Pancreas (tissue), 10 donors: Measurements from ENCODE around the gene TFAP2A. TPM values are rescaled to one million over a fixed set of nuclear protein-coding genes. Genes with fewer than 3 reads are reported as not detected.

Source experiments
- ATAC-seq, 4 donors: fragments of 200-7000 bp; cut with Tn5 transposase; one replicate each; pipeline versions ENCODE4 v1.8.0 to v1.9.1; 2020; ENCODE audit warnings: mild to moderate bottlenecking in 4 of 4, moderate library complexity in 4 of 4
- DNase-seq, 6 donors: peaks; one replicate each; pipeline ENCODE4 v3.0.0-alpha.2; 2020
- FAIRE-seq: peaks from 2 replicates; lab custom pipeline; 2012; peaks lifted over from hg19 to GRCh38; lab: Jason Lieb, UNC
- H3K27ac ChIP-seq, 4 donors: fragments of 200-600 bp; sonication (generic); 1 replicate in 3 of 4; 2 replicates in 1 of 4; pipeline versions ENCODE4 v1.5.0 to v1.8.0; 2020
- H3K27me3 ChIP-seq, 4 donors: fragments of 200-600 bp; one replicate each; pipeline ENCODE4 v1.8.0; 2021
- H3K36me3 ChIP-seq, 3 donors: fragments of 200-600 bp; sonication (generic) in 1 of 3; one replicate each; pipeline versions ENCODE4 v1.5.0 to v1.8.0; 2020 to 2021
- H3K4me1 ChIP-seq, 3 donors: fragments of 200-600 bp; one replicate each; pipeline ENCODE4 v1.8.0; 2021
- H3K4me3 ChIP-seq, 4 donors: fragments of 200-600 bp; sonication (generic) in 2 of 4; one replicate each; pipeline versions ENCODE4 v1.5.0 to v1.8.0; 2020 to 2021
- H3K9me3 ChIP-seq, 4 donors: fragments of 200-600 bp; one replicate each; pipeline ENCODE4 v1.8.0; 2021
- WGBS, 2 donors: extraction: QIAGEN DNeasy Blood & Tissue Kit; methylation state at CpG; one replicate each; pipeline ENCODE4 v1.1.7; 2013; 5-methylcytosine and 5-hydroxymethylcytosine counted together
- intact Hi-C, 3 donors: fragments of 100-400 bp; cut with DNase I; formaldehyde crosslinking; loops; one replicate each; pipeline versions ENCODE4 v1.11.1 to v1.14.2; 2022
- polyA plus RNA-seq, 2 donors: library from polyadenylated mRNA; stranded (reverse); fragments of 200-250 nt; gene quantifications; one replicate each; pipeline ENCODE4 v1.2.3, GENCODE V29; 2013
- total RNA-seq, 6 donors: library from RNA; stranded (reverse); fragmentation: NEBNext Ultra II Directional in 4 of 6; extraction: Animal tissue kit (Norgen Biotek cat#: 25700) in 4 of 6; gene quantifications; one replicate each; pipeline versions ENCODE4 v1.2.1 to v1.2.4, GENCODE V29; 2021 to 2023
- TF ChIP-seq, protein P1 (sequence below), 4 donors: fragments of 200-600 bp; sonication (generic) in 3 of 4; IDR thresholded peaks; one replicate each; pipeline versions ENCODE4 v1.5.0 to v1.8.0; 2021; ENCODE audit warnings: antibody characterized with exemption in 4 of 4
- donor health status: healthy with polysubstance abuse.
- donor health status: DM: no; HTN: no; CAD: no; lungs with moderate emphysema.
- donor health status: DM: no; HTN: no; CAD: no.
- donor health status: control.
- donor health status: control.
- donor health status: Bipolar disorder and iron deficiency.
- donor health status: DM: yes; HTN: yes; CAD: no.
- donor health status: DM: no; HTN: no; CAD: no.
- donor health status: DM: no; HTN: no; CAD: no.
- donor health status: DM: yes; HTN: yes; CAD: no.

Gene TFAP2A
- total and polyA plus RNA-seq, 8 donors = 0.12 to 1.3 (median 0.23) TPM

DNA sequence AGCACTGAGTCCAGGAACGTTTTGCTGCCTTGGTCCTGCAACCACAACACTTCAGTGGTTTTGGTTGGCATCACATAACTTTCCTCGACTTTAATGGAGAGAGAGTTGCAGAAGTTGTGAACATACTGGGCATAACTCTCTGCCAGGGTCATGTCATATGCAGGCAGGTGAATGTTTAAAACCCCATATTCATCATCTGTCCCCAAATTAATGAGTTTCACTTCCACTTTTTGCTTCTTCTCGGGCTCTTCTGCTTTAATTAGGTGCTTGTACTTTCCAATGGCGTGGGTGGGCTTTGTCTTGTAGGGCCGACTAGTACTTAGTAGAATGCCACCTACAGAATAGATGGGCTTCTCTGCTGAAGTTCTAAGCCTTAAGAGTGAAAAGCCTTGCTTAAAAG is 45.2 kb upstream of the TFAP2A start:
- intact Hi-C loops = no loop called here
- Histone ChIP-seq H3K9me3 (no peaks in the 10 kb centered on the region), H3K4me3 (no peak overlapping the region), H3K27me3 (no peaks in the 10 kb centered on the region), H3K36me3 (no peaks in the 10 kb centered on the region), H3K4me1 (no peaks in the 10 kb centered on the region), H3K27ac (no peak overlapping the region)
- ATAC-seq = no peak
- 39 to 56% methylated on average over 5 of the region's 5 CpGs for WGBS, 2 donors
- TF ChIP-seq, protein P1, sequence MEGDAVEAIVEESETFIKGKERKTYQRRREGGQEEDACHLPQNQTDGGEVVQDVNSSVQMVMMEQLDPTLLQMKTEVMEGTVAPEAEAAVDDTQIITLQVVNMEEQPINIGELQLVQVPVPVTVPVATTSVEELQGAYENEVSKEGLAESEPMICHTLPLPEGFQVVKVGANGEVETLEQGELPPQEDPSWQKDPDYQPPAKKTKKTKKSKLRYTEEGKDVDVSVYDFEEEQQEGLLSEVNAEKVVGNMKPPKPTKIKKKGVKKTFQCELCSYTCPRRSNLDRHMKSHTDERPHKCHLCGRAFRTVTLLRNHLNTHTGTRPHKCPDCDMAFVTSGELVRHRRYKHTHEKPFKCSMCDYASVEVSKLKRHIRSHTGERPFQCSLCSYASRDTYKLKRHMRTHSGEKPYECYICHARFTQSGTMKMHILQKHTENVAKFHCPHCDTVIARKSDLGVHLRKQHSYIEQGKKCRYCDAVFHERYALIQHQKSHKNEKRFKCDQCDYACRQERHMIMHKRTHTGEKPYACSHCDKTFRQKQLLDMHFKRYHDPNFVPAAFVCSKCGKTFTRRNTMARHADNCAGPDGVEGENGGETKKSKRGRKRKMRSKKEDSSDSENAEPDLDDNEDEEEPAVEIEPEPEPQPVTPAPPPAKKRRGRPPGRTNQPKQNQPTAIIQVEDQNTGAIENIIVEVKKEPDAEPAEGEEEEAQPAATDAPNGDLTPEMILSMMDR (IDR thresholded peaks at IDR 0.05) = no peak
- no peak for DNase-seq
- FAIRE-seq = no peak

DNA sequence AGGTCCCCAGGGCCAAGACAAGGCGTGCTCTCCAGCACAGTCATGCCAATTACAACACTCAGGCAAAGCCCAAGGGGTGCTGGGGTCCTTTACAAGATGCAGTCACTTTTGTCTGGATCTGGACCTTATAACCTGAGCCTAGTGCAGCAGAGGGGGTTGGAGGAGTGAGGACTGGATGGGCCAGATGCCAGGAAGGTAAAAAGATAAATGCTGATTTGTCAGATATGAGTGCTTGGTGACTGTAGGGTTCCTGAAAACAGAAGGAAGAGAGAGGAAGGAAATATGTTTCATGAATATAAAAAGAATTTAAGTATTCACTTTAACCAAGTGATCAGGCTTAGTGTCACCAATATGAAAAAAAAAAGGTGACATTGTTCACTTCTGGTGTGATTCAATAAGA is 43.4 kb upstream of the TFAP2A start:
- intact Hi-C loops = no loop called here
- H3K36me3 ChIP-seq = no peaks in the 10 kb centered on the region
- DNase-seq = no peak
- no peak overlapping the region for H3K27ac ChIP-seq
- no peaks in the 10 kb centered on the region for H3K4me1 ChIP-seq
- H3K4me3 ChIP-seq = no peak overlapping the region
- WGBS, 2 donors = 71 to 84% methylated on average over 1 of the region's 1 CpG
- no peak for FAIRE-seq
- TF ChIP-seq, protein P1 (IDR thresholded peaks at IDR 0.05) = no peak
- H3K27me3 ChIP-seq = no peaks in the 10 kb centered on the region
- no peak for ATAC-seq
- no peaks in the 10 kb centered on the region for H3K9me3 ChIP-seq

DNA sequence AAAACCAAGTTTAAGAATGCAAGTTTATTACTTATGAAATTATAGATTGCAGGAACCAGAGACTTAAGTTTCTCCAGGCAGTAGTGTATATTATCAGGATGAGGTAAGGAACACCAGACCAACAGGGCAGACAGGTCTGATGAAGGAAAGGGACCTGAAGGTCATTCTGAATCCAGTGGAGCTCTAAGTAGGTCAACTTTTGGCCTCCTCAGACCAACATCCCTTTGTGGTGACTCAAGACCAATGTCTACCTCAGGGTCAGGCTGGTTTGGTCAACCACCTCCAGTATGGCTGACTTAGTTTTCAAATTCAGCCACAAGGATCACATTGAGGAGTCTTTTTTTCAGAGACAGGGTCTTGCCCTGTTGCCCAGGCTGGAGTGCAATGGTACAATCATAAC is 38.7 kb upstream of the TFAP2A start:
- FAIRE-seq = no peak
- Histone ChIP-seq H3K36me3 (no peaks in the 10 kb centered on the region), H3K9me3 (no peaks in the 10 kb centered on the region), H3K4me1 (no peaks in the 10 kb centered on the region), H3K4me3 (no peak overlapping the region), H3K27me3 (no peaks in the 10 kb centered on the region), H3K27ac (no peak overlapping the region)
- intact Hi-C loops = no loop called here
- DNase-seq = no peak
- no peak for ATAC-seq
- TF ChIP-seq, protein P1 (IDR thresholded peaks at IDR 0.05) = no peak

DNA sequence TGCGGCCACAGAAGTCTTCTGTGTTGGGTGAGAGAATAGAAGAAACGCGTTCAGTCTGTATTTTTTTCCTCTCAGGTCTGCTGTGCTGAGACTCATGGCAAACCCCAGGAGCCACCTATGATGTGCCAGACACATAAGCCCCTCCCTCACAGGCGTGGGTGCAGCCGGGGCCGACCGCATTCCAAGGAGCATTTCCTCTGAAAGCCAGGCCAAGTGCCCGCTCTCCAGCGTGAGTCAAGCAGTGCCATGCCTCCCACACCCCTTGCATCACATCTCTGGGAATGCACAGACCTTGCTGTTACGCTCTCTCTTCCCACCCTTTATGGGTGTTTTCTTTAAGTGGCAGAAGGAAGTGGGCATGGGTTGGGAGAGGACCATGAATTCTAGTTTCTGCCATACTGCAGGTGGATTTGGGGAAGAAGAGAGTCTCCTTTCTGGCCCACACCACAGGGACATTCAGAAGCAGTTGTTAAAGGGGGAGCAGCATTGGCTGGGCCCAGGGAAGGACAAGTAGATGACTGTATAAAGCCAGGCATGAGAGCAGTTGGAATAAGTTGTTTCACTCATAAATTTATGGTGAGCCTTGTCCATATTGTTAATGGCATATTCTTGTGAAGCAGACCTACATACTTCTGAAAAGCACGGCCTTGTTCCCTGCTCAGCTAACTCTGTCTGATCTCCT is 37.1 kb upstream of the TFAP2A start:
- TF ChIP-seq, protein P1 (IDR thresholded peaks at IDR 0.05) = no peak
- H3K36me3 ChIP-seq = no peaks in the 10 kb centered on the region
- no peaks in the 10 kb centered on the region for H3K27me3 ChIP-seq
- WGBS, 2 donors = 41 to 43% methylated on average over 11 of the region's 11 CpGs
- intact Hi-C loops = no loop called here
- ATAC-seq = peak in 2 of 4 donors; percentile 25 to 75
- no peaks in the 10 kb centered on the region for H3K9me3 ChIP-seq
- H3K4me1 ChIP-seq = no peaks in the 10 kb centered on the region
- no peak overlapping the region for H3K27ac ChIP-seq
- no peak overlapping the region for H3K4me3 ChIP-seq
- no peak for FAIRE-seq
- DNase-seq = no peak

DNA sequence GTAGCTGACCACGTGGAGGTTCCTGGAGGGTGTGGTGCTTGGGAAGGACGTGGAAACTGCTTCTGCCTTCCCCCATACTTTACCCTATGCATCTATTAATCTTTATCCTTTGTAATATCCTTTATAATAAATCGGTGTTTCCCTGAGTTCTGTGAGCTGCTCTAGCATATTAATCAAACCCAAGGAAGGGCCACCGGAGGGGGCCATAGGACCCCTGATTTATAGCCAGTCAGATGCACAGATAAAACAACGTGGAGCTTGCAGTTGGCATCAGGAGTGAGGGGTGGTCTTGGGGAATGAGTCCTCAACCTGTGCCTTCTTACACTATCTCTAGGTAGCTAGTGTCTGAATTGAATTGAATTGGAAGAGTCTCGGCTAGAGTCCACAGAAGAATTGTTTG is 36.5 kb upstream of the TFAP2A start:
- Histone ChIP-seq H3K27ac (no peak overlapping the region), H3K36me3 (no peaks in the 10 kb centered on the region), H3K4me3 (no peak overlapping the region), H3K4me1 (no peaks in the 10 kb centered on the region), H3K9me3 (no peaks in the 10 kb centered on the region), H3K27me3 (no peaks in the 10 kb centered on the region)
- TF ChIP-seq, protein P1 (IDR thresholded peaks at IDR 0.05) = no peak
- ATAC-seq (no peak), FAIRE-seq (no peak), DNase-seq (no peak)
- intact Hi-C loops = no loop called here
- WGBS, 2 donors = 45 to 46% methylated on average over 6 of the region's 6 CpGs
